NCI-H146 treated with DMSO at 0.1 percent for 48 hours (cell line): ENCODE data around the gene ZNF160.
A peak's percentile ranks its signal among the peaks of the same experiment; 100 is the strongest.
"Not testable (repeated sequence)": the region's sequence is repeated elsewhere in the genome, so short reads cannot be mapped to it uniquely, and the experiment has no call there.

Experiments used
- DNase-seq: peaks from one replicate; lab custom pipeline; 2025; ENCODE audit not compliant: unreplicated experiment; lab: John Stamatoyannopoulos, UW

ZNF160 gene

DNA sequence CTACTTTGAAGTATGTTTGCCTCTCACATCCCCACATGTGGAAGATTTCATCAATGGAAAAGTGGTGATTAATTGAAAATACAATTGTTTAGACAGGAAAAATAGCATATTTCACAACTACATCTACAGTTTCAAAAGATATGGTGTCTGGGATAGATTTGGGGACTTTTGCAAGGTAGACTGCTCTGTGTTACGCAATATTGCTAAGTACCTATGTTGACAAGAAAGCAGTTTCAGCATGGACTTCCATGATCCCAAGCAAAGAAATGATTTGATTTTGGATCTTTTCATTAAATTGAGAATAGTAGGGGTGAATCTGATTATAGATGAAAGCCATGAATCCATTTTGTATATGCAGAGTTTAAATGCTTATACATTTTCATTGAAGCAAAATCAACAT, 10.5 kb downstream of the ZNF160 start:
- DNase-seq: no peak

DNA sequence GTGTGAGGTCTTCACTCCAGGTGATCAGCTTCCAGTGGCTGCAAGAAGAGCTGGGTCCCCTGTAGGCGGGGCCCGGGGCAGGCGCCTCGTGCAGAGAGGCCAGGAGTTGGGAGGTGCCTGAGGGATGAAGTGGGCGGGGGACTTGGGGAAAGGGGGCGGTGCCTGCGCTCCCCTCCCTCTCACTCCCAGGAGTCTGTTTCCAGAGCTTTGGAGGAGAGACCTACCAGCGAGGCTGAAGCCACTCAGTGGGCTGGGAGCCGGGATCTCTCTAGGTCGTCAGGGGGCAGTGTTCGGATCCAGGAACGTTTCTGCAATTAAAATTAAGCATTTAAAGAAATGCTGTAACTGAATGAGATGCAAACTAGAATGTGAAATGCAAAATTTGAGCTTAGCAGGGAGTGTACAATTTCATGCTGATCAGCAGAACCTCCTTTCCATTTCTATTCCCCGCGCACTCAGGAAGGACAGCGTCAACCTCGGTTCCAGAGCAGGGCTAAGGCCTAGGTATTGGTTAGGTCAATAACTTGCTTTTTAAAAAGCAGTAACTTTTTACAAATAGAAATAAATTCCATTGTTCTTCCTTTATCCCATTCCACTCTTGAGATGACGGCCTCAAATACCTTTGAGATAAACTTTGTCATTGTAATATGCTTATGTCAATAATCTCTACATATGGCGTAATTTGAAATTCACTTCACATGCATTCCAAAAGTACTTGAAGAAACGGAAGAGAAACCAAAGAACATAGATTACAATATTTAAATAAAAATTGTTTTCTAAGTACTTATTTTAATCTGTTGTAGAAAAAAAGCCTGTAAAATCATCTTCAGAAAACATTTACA, 11.6 kb downstream of the ZNF160 start:
- no peak for DNase-seq

DNA sequence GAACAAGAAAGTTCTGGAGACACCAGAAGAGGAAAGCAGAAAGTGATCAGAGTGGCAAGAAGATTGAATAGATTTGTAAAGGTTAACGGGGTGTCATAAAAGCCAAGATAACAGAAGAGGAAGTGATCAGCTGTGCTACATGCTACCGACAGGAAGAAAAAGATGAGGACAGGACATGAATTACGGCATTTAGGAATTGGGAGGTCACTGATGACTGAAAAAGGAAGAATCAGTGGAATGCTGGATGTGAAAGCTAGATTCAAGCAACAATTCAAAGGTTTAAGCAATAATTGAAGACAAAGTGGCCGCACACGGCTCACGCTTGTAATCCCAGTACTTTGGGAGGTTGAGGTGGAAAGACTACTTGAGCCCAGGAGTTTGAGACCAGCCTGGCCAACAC, 15.1 kb downstream of the ZNF160 start:
- DNase-seq: no peak

DNA sequence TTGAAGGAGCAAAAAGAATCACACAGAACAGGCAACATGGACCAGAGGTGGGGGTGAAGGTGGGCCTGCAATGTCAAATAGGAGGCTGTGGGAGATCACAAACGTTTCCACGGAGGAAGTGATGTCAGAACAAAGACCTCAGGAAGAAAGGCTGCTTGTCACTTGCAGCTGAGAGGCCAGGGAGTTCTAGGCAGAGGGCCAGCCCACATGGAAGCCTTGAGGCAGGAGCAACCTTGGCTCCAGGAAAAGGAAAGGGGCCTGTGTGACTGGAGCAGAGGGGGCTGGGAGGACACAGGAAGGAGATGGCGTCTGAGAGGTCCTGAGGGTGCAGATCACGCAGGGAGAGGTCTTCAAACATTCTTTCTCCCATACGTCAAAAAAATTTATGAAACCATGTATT, 16.3 kb downstream of the ZNF160 start:
- DNase-seq: no peak

DNA sequence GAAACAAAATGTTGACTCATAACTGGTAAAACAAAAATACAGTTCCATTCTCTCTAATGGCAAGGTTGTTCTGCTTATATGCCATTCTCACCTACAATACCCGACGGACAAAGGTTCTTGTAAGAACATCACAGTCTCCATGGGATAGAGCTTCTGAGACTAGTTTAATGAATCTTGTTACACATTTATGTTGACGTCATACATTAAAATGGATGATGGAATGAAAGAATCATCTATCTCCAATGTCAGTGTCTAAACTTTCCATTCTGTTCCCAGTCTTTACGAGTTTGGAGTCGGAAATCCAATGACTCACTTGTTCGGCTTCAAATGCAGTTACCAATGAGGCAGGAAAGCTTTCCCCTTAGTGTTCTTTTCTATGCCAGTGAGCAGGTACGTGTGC, 17.7 kb downstream of the ZNF160 start:
- no peak for DNase-seq

DNA sequence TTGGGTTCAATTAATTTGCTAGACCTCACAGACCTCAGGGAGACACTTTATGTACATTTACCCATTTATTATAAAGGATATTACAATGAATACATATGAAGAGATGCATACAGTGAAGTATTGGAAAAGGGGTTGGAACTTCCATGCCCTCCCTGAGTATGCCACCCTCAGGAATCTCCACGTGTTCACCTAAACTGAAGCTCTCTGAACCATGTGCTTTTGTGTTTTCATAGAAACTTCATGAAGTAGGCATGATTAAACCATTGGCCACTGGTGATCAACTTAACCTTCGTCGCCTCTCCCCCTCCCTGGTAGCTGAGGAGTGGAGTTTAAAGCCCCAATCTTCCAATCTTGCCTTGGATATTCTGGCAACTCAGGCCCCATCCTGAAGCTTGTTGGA, 20.3 kb downstream of the ZNF160 start:
- DNase-seq: no peak

DNA sequence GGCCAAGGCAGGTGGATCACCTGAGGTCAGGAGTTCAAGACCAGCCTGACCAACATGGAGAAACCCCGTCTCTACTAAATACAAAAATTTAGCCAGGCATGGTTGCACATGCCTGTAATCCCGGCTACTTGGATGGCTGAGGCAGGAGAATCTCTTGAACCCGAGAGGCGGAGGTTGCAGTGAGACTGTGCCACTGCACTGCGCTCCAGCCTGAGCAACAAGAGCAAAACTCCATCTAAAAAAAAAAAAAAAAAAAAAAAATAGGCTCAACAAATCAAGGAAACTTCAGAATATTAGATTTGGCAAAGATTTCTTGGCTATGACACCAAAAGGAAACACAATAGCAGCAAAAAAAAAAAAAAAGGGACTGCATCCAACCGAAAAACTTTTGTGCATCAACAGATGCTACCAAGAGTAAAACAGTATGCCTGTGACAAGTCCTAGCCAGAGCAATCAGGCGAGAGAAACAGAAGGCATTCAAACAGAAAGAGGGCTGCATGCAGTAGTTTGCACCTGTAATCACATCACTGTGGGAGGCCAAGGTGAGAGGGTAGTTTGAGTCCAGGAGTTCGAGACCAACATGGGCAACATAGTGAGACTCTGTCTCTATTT, 23.8 kb downstream of the ZNF160 start:
- no peak for DNase-seq

DNA sequence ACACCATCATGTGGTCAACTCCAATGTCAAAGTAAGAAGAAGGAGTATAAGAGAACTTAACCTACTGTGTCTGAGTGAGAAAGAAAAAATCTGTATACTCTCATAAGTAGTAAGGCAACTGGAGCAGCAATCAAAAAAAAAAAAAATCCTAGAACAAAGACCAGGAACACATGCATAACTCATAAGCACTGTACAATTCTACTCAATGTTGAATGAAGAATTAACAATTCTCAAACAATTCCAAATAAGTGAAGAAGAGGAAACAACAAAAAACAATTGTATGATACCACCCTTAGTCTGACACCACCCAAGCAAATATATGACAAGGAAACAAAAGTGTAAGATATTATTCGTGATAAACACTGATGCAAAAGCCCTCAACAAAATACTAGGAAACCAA, 24.6 kb downstream of the ZNF160 start:
- no peak for DNase-seq

DNA sequence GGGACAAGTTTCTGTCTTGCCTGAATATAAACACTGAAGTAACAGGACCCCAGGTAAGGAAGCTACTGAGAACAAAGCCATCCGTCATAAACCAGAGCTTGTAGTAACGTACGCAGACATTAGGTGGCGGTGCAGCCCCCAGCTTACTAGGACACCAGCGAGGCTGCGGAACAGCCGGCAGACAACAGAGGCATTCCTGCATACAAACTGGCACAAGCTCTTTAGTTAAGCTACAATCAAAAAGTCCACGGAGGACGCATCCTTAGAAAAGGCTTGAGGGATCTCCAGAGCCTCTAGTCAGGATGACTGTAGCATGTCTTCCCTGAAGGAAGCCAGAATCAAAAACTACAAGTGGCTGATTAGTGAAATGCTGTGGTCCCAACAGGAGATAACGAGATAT, 26.2 kb downstream of the ZNF160 start:
- no peak for DNase-seq

DNA sequence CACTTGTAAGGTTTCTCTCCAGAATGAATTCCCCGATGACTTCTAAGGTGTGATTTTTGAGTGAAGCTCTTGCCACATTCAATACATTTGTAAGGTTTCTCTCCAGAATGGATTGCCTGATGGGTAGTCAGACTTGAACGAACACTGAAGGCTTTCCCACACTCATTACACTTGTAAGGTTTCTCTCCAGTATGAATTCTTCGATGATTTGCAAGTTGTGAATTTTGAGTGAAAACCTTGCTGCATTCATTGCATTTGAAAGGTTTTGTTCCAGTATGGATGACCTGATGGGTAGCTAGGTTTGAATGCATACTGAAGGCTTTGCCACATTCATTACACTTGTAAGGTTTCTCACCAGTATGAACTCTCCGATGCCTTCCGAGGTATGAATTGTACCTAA, 34.4 kb downstream of the ZNF160 start:
- DNase-seq: no peak

DNA sequence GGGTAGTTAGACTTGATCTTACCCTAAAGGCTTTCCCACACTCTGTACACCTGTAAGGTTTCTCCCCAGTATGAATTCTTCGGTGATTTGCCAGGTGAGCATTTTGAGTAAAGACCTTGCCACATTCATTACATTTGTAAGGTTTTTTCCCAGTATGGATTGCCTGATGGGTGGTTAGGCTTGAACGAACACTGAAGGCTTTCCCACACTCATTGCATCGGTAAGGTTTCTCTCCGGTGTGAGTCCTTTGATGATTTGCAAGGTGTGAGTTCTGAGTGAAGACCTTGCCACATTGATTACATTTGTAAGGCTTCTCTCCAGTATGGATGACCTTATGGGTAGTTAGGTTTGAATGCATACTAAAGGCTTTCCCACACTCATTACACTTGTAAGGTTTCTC, 35.0 kb downstream of the ZNF160 start:
- no peak for DNase-seq

DNA sequence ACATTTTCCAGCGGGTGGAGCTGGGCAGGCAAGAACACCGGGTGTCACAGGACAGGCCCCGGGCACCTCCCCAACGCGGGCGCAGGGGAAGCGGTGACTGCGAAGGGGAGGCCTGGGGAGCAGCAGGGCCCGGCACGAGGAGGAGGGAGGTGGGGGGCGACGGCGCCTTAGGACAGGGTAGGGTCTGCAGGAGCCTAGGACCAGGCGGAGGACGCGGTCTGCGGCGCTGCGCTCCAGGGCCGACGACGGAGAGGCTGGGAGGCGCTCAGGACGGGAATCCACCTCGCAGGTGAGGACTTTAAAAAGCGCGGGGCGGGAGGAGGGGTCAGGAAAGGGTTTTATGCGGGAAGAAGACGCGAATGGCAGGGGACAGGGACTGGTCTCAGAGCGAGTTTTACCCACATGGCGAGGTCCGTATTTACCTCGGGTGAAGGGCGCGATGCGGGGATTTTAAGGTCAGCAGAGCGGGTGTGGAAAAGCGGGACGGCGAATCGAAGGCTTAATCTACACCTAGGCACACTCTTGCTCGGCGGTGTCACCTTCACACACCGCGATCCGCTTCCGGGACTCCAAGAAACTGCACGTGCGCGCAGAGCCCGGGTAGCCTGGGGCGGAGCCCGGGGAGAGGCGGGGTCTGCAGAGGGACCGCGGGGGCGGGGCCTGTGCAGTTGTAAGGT, 45.2 kb downstream of the ZNF160 start:
- DNase-seq: no peak

DNA sequence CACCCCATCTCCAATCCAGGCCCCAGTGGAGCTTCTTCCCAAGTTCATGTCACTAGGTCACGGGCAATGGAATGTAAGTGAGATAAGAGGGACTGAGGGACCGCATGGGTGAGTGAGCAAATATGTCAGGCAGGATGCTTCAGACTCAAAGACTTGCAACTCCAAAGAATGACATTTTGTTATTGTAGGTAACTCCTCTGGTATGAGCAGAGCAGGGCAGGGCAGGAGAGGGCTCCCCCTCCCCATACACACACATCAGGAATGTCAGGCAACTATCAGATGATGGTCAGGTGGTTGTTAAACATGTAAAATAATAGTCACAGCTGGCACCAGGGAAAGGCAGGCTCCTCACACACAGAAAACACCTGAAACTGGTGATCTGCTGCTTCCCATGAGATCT, 48.1 kb downstream of the ZNF160 start:
- DNase-seq: no peak

DNA sequence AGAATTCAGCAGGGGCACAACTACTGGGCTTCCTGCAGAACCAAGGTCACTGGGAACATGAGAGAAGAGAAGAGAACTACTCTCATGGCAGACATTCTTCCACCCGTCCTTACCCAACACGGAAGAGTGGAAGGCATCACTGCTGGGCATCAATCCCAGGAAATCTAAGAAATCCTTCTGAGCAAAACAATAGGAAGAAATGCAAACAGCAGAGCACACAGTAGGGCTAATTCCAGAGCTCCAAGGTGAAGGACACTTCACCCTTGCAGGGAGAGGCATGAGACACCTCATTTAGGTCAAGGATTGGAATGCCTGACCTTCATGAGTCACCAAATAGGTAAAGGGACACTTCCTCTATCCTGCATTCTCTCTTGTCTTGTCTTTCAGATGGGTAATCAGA, 55.8 kb downstream of the ZNF160 start:
- no peak for DNase-seq

DNA sequence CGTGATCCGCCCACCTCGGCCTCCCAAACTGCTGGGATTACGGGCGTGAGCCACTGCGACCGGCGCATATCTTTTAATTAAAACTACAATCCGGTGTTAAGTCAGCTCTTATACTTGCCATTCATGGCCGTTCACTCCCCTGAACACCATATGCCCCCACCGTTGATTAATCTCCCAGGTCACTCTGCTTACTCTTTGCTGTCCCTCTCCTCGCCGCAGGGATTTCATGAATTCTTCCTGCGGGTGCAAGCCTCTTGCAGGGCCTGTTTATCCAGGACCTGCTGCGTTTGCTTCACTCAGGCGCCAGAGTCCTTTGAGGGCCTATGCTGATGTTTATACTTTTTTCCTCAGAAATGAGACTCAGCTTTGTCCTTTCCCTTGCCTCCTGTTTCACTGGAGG, 57.7 kb downstream of the ZNF160 start:
- peak; percentile 21 for DNase-seq

DNA sequence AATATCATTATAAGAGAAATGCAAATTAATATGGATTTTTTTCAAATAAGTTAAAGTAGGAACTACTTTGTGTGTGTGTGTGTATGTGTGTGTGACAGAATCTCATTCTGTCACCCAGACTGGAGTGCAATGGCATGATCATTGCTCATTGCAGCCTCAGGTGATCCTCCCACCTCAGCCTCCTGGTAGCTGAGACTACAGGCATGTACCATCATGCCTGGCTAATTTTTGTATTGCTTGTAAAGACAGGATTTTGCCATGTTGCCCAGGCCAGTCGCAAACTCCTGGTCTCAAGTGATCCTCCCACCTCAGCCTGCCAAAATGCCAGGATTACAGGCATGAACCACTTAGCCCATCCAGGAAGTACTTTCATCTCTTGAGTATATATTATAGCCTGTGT, 61.9 kb downstream of the ZNF160 start:
- DNase-seq: no peak

DNA sequence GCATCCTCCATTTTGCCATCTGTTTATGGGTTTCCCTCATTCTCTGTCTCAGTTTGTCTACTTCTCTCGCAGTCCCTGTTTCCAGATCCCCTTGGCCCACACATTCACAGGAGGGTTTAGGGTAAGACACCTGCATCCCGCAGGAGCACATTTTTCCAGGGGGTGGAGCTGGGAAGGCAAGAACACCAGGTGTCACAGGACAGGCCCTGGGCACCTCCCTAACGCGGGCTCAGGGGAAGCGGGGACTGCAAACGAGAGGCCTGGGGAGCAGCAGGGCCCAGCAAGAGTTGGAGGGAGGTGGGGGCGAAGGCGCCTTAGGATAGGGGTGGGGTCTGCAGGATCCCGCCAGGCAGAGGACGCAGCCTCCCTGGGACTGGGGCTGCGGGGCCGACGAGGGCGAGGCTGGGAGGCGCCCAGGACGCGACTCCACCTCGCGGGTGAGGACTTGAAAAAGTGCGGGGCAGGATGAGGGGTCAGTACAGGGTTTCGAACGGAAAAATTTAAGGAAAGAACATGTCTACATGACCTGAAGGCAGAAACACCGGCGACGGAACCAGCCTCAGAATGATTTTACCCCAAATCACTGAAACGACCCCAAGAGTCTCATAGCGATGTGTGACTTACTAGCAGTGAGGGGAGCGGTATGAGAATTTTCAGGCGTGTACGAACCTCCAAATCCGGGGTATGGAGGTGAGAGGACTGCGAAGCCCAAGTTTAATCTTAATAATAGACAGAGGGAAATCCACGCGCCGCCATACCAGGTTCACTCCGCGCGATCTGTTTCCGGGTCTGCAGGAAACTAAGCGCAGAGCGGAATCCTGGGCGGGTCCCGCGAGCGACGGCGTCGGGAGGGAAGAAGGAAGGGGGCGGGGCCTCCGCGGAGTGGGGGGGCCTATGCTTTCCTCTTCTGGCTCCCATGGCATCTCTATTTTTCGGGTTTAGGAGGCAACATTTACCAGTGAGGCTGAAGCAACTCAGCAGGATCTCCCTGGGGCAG, 65.8 kb downstream of the ZNF160 start:
- no peak for DNase-seq

DNA sequence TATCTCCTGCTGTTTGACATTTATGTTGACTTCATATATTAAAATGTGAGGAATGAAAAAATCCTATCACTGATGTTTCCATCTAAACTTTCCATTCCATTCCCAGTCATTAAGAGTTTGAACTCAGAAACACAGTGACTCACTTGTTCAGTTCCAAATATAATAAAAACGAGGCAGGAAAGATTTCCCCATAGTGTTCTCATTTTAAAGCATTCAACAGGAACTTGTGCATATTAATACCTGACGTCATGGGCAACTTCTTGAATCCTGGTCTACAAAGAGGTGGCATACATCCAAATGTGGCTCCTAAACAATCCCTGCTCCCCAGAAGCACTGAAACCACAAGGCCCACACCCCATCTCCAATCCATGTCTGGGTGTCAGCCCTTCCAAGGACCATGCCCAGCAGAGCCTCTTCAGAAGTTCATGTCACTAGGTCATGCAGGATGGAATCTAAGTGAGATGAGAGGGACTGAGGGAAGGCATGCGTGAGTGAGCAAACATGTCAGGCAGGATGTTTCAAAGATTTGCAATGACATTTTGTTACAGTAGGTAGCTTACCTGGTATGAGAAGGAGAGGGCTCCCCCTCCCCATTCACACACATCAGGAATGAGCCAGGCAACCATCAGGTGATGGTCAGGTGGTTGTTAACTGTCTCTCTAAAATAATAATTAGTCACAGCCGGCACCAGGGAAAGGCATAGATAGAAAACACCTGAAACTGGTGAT, 68.1 kb downstream of the ZNF160 start:
- no peak for DNase-seq

DNA sequence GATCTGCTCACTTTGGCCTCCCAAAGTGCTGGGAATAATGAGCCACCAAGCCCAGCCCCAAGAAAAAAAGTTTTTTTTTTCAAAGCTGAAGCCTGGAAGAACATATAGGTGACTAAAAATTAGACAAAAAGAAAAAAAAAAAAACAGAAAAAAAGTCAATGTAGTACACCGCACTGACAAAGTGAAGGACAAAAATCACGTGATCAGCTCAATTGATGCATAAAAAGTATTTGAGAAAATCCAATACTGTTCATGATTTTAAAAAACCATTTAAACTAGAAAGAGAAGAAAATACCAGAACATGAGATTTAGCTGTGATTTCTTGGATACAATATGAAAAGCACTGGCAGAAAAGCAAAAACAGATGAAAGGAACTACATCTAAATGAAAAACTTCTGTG, 69.2 kb downstream of the ZNF160 start:
- no peak for DNase-seq

DNA sequence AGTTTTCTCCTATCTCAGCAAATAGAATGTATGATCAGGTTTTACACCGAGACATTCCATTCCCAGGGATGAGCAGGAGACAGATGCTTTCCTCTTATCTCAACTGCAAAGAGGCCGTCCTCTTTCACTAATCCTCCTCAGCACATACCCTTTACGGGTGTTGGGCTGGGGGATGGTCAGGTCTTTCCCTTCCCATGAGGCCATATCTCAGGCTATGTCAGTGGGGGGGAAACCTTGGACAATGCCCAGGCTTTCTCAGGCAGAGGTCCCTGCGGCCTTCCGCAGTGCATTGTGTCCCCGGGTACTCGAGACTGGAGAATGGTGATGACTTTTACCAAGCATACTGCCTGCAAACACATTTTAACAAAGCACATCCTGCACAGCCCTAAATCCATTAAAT, 74.9 kb downstream of the ZNF160 start:
- DNase-seq: not testable (repeated sequence)
